Effector CD4-positive, alpha-beta T cell (primary cell): ENCODE data around the gene CES4A.
"Not testable (repeated sequence)": the region's sequence is repeated elsewhere in the genome, so short reads cannot be mapped to it uniquely, and the experiment has no call there.

Experiments used
- DNase-seq: peaks from one replicate; pipeline ENCODE4 v3.0.0-alpha.2; 2020

Gene CES4A

DNA sequence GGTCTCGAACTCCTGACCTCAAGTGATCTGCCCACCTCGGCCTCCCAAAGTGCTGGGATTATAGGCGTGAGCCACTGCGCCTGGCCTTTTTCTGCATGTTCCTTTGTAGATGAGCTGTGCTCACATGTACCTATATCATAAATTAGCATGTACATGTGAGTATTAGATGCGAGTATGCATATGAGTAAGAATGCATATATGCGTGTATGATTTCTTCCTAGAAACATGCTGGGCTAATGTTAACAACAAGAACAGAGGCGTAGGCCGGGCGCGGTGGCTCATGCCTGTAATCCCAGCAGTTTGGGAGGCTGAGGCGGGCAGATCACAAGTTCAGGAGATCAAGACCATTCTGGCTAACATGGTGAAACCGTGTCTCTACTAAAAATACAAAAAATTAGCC, 5.2 kb downstream of the CES4A start:
- not testable (repeated sequence) for DNase-seq

DNA sequence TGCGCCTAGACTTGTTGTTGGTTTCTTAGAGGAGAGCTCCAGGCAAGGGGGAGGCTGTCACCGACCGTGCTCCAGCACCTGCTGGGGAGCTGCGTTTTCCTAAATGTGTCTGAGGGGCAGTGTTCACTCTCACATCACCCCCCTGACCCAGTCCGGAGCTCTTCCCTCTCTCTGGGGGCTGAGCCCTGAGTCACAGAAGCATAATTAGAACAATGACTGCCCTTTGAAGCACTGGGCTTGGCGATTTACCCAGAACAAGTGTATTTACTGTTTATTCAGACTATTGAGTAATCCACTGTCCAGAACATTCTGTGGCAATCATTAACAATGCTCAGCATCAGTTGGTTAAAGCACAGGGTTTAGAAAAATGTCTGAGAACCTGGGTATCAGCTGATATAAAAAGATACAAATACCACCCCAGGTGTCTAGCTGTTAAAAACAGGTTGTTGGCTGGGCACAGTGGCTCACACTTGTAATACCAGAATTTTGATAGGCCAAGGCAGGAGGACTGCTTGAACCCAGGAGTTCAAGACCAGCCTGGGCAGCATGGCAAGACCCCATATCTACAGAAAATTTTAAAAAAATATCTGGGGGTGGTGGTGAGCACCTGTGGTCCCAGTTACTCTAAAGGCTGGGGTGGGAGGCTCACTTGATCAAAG, 8.1 kb downstream of the CES4A start:
- no peak for DNase-seq

DNA sequence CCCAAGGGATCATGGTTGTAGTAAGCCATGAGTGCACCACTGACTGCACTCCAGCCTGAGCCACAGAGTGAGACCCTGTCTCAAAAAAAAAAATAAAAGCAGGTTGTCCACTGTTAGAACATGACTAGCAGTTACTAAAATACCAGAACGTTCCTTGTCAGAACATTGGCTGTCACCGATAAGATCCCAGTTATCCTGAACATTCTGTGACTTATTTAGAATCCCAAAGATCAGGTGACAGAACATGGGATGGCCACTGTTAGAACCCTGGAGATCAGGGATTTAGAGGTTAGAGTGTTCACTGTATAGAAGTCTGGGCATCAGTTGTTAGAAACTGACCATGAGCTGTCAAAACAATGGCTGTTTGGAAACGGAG, 8.6 kb downstream of the CES4A start:
- DNase-seq = no peak

GRCh38 chr16:67000384-67001351, 12.3 kb downstream of the CES4A start:
- DNase-seq = peak; percentile 39

- DNase-seq = no peak
Measured at GRCh38 chr16:67001726-67002125, 13.3 kb downstream of the CES4A start.

DNA sequence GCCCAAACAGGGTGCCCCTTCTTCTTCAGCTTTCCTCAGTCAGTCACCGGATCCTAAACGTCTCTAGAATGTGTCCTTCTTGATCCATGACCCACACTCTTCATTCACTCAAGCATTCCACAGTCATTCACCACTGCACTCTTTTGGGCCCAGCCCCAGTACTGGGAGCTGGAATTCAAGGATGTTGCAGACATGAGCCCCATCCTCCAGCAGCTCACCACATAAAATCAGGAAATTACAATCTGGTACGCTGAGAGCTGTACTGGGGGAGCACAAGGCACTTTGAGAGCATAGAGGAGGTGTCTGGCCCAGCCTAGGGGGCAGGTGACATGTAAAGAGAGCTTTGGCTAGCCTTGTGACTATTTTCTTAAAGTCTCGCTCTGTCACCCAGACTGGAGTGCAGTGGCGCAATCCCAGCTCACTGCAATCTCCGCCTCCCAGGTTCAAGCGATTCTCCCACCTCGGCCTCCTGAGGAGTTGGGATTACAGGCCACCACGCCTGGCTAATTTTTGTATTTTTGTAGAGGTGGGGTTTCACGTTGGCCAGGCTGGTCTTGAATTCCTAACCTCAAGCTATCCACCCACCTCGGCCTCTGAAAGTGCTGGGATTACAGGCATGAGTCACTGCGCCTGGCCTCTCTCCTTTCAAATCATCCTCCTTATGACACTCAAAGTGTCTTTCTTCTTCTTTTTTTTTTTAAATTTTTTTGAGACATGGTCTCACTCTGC, 18.7 kb downstream of the CES4A start:
- DNase-seq = no peak

GRCh38 chr16:67009158-67009557, 20.8 kb downstream of the CES4A start:
- DNase-seq = no peak

GRCh38 chr16:67011274-67011673, 22.9 kb downstream of the CES4A start:
- DNase-seq = no peak

DNA sequence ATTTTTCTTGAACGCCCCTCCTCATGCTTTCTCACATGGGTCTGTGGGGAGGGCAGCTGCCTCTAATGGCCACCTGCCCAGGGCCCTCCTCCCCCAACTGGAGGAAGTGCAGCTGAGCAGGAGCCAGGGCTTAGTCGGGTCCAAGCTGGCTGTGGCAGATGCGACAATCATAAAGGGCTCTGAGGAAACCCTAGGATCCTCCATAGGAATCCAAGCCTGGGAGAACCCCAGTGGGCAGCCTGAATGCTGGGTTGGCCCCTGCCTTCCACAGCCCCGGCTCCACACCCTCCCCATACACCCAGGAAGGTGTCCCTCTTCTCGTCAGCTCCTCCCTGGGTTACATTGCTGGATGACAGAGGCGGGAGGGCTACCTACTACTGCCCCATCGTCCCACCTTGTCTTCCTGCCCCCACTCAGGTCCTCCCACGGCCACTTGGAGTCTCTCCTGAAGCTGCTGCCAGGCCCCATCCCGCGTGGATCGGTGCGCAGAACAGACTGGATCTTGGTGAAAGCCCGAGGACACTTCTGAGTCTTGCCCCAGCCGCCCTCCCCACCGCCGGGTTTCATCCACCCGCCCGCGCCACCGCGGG, 24.9 kb downstream of the CES4A start:
- DNase-seq = no peak

- peak; percentile 58 for DNase-seq
Measured at GRCh38 chr16:67013823-67014633, 25.6 kb downstream of the CES4A start.

- DNase-seq = no peak
Measured at GRCh38 chr16:67014634-67015312, 26.4 kb downstream of the CES4A start.

GRCh38 chr16:67015313-67015731, 26.9 kb downstream of the CES4A start:
- DNase-seq = no peak

DNA sequence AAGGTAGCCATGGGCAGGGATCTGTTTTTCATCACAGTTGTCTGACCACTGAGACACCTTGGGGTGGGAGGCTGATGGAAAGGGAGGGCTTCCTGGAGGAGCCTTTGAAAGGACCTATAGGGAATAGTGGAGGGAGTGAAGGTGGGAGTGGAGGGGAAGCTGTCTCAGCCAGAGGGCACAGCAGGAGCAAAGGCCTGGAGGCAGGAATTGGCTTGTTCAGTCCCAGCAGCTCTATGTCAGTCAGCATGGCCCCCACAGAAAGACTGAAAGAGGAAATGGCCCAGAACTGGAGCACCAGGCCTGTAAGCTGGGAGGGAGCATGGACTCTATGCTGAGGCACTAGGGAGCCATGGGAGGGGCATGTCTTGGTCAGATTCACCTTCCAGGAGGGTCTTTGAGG, 27.8 kb downstream of the CES4A start:
- no peak for DNase-seq

- DNase-seq = no peak
Measured at GRCh38 chr16:67016681-67017420, 28.5 kb downstream of the CES4A start.

GRCh38 chr16:67017421-67017750, 29.0 kb downstream of the CES4A start:
- DNase-seq = no peak

DNA sequence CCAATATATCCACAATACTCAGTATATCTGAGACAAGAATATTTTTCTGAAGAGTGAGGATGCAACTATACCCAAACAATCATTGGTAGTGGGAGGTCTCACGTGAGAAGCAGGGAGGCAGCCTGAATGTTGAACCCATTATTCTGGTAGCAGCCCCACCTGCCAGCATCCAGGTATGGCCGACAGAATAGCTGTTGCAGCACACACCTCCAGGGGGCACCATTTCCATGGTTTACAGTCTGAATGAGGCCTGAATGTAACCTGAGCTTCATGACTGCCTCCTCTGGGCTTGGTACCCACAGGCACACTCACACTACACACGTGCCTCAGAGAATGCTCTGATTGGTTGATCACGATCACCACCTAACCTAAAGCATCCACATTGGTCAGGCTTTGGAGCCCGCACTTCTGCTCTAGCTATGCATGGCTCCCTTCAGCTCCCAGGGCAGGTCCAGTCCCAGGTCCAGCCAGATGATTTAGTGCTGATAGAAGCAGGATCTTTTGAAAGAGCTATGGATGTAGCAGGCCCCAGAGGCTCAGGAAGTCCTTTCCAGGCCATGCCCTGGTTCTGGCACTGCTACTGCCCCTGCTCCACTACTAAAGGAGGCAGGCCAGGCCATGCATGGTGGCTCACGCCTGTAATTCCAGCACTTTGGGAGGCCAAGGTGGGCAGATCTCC, 29.6 kb downstream of the CES4A start:
- DNase-seq = peak; percentile 78

DNA sequence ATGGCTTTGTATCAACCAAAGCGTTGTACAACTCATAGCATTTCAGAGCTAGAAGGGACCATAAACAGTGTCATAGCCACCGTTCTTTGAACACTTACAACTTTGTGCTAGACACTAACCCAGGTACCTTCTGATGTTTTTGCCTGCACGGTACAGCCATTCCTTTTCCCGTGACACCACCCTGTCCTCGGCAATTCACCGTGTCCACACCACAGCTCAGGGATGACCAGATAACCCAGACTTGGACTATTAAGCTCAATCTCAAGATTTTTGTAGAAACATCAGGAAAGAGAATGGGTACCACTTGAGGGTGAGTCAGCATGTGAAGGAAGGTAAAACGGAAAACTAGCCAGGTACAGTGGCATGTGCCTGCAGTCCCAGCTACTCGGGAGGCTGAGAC, 30.8 kb downstream of the CES4A start:
- no peak for DNase-seq

GRCh38 chr16:67021321-67021720, 32.9 kb downstream of the CES4A start:
- DNase-seq = no peak

- no peak for DNase-seq
Measured at GRCh38 chr16:67022531-67023214, 34.3 kb downstream of the CES4A start.

DNA sequence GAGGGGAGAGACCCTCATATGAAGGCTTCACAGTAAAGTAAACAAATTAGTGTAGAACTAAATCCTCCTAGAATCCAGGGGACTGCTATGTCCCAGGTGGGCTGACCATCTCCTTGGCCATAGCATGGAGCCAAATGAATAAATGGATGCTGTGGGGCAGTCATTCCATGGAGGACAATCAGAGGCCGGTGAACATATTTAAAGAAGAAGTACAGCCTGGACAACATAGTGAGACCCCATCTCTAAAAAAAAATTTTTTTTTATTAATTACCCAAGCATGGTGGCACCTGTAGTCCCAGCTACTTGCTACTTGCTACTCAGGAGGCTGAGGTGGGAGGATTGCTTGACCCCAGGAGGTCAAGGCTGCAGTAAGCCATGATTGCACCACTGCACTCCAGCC, 35.3 kb downstream of the CES4A start:
- no peak for DNase-seq
